Measurements from ENCODE around the gene RNF217.

- TF ChIP-seq CTCF (IDR thresholded peaks at IDR 0.05), result no peak
- no peak for TF ChIP-seq POLR2A (IDR thresholded peaks at IDR 0.05)
- TF ChIP-seq EP300 (IDR thresholded peaks at IDR 0.05), result no peak
- no peak for TF ChIP-seq POLR2AphosphoS5 (IDR thresholded peaks at IDR 0.05)
Observed at GRCh38 chr6:124970243-124970642, 8.0 kb downstream of the RNF217 start.
